ENCODE results near the gene LRRC55.

- TF ChIP-seq CTCF (IDR thresholded peaks at IDR 0.05) (no peak), MAX (IDR thresholded peaks at IDR 0.05; ENCODE audit: low read depth) (no peak), FOSL2 (IDR thresholded peaks at IDR 0.05; ENCODE audit: borderline replicate concordance, low read depth) (no peak), YY1 (IDR thresholded peaks at IDR 0.05; ENCODE audit: low read depth) (no peak), JUND (IDR thresholded peaks at IDR 0.05) (no peak), RCOR1 (IDR thresholded peaks at IDR 0.05; ENCODE audit: low read length) (no peak), REST (IDR thresholded peaks at IDR 0.05; ENCODE audit: low read depth, low read length) (no peak), POLR2AphosphoS5 (IDR thresholded peaks at IDR 0.05; ENCODE audit: low read depth, low read length) (no peak), ELF1 (IDR thresholded peaks at IDR 0.05) (no peak), USF2 (IDR thresholded peaks at IDR 0.05; ENCODE audit: borderline replicate concordance, low read depth, low read length) (no peak), RXRA (IDR thresholded peaks at IDR 0.05; ENCODE audit: borderline replicate concordance, low read depth) (no peak), GABPA (IDR thresholded peaks at IDR 0.05; ENCODE audit: low read depth) (no peak), MXI1 (IDR thresholded peaks at IDR 0.05; ENCODE audit: low read depth, low read length) (no peak)
Measured at GRCh38 chr11:57230791-57231538, 49.2 kb downstream of the LRRC55 start.

All from SK-N-SH (cell line).